Measurements from ENCODE around the gene ADD1. TPM values are rescaled to one million over a fixed set of nuclear protein-coding genes. Genes with fewer than 3 reads are reported as not detected.

The ADD1 gene
- total and polyA plus RNA-seq, 2 of the 13 experiments (the other 11 are each of a cell fraction or from before 2014, with no cell fraction given) = 73.9 to 122 TPM

- TF ChIP-seq ZNF792 (CRISPR knock-in tag; IDR thresholded peaks at IDR 0.05) (no peak), FOSL2 (CRISPR knock-in tag; IDR thresholded peaks at IDR 0.05) (no peak)
These were observed 28.3 kb downstream of the ADD1 start (continued) for GRCh38 chr4:2871911-2872310.

GRCh38 chr4:2873329-2873728 is 29.7 kb downstream of the ADD1 start:
- FAIRE-seq (no peak), ATAC-seq (no peak), DNase-seq (ENCODE audit: low spot score) (no peak)
- Histone ChIP-seq H3K4me1 (ENCODE audit: insufficient read depth, low read length) (peaks cover 61% of the 10 kb centered on the region), H2AFZ (ENCODE audit: low read length) (no peak overlapping the region), H3K27ac (ENCODE audit: extremely low read length, insufficient read depth, low read length) (no peak overlapping the region), H3K9me3 (ENCODE audit: low read length) (no peaks in the 10 kb centered on the region), H4K20me1 (ENCODE audit: insufficient read depth, low read length) (peaks cover 33% of the 10 kb centered on the region), H3K9ac (ENCODE audit: insufficient read depth, low read depth, low read length) (no peak overlapping the region), H3K27me3 (ENCODE audit: control insufficient read depth in 1 of 2, insufficient read depth in 2 of 2, low read length in 2 of 2) (no peaks in the 10 kb centered on the region), H3K4me2 (ENCODE audit: low read depth, low read length) (no peak overlapping the region), H3K36me3 (replicated peaks in 1 of 2; ENCODE audit: control insufficient read depth in 1 of 2, insufficient read depth in 2 of 2, low read length in 2 of 2) (peaks cover 12 to 26% of the 10 kb centered on the region in 2 experiments; a peak in 4 of 5 replicates), H3K4me3 (replicated peaks in 1 of 3; ENCODE audit: insufficient read depth in 1 of 3, low read depth in 2 of 3, low read length in 3 of 3) (no peak overlapping the region), H3K79me2 (ENCODE audit: insufficient read depth, low read length) (peaks cover 80% of the 10 kb centered on the region)
- in situ Hi-C loops (cut with HindIII; ENCODE audit: extremely low pct_ligation_motif_present, low pct_unique_long_range_greater_than_20kb) (no loop called here), intact Hi-C loops (cut with micrococcal nuclease; ENCODE audit: unreplicated experiment) (no loop called here)
- POLR2A ChIA-PET = no interaction called here
- 88% methylated on average over 1 of the region's 1 CpG for WGBS (ENCODE audit: low lambda C conversion rate)
- TF ChIP-seq ZSCAN29 (CRISPR knock-in tag; conservative IDR thresholded peaks at IDR 0.05) (no peak), ATF7 (IDR thresholded peaks at IDR 0.05) (no peak), ATF7 (CRISPR knock-in tag; IDR thresholded peaks at IDR 0.05) (no peak), HMG20B (CRISPR knock-in tag; conservative IDR thresholded peaks at IDR 0.05) (no peak), TAF15 (IDR thresholded peaks at IDR 0.05; ENCODE audit: low read depth, low read length, poor library complexity, severe bottlenecking) (no peak), MXD4 (CRISPR knock-in tag; IDR thresholded peaks at IDR 0.05) (no peak), ZFP36L1 (CRISPR knock-in tag; IDR thresholded peaks at IDR 0.05) (no peak), ZBTB10 (CRISPR knock-in tag; IDR thresholded peaks at IDR 0.05; ENCODE audit: borderline replicate concordance) (no peak), AGO1 (IDR thresholded peaks at IDR 0.05; ENCODE audit: low read depth, low read length, poor library complexity, severe bottlenecking) (no peak), ZNF513 (CRISPR knock-in tag; conservative IDR thresholded peaks at IDR 0.05) (no peak)
- BruUV-seq (replicated peaks) = no TSS peak
- CTCF ChIA-PET (ENCODE audit: low intra/inter-chr PET ratio, low total read pairs) = no interaction called here
